HG03175 (cell line): Measurements from ENCODE around the gene OR13C2.
"Not testable (repeated sequence)": the region's sequence is repeated elsewhere in the genome, so short reads cannot be mapped to it uniquely, and the experiment has no call there.

Experiments
- ATAC-seq: cut with Tn5 transposase; IDR thresholded peaks from one replicate; pipeline ENCODE4 v1.9.1; 2021; ENCODE audit warnings: mild to moderate bottlenecking, moderate library complexity; ENCODE audit not compliant: unreplicated experiment

The OR13C2 gene

GRCh38 chr9:104605527-104605926, at the start of gene OR13C2:
TSS of gene OR13C2 (minus strand) at chr9:104605627. CDS start at chr9:104605627, 0 bp downstream.
- ATAC-seq = not testable (repeated sequence)

- no peak for ATAC-seq
Observed at GRCh38 chr9:104635456-104635855, 30.0 kb upstream of the OR13C2 start.

- ATAC-seq = no peak
Observed at GRCh38 chr9:104633976-104634520, 28.6 kb upstream of the OR13C2 start.

- ATAC-seq = not testable (repeated sequence)
Observed at GRCh38 chr9:104625964-104626363, 20.5 kb upstream of the OR13C2 start.

- ATAC-seq = no peak
Observed at GRCh38 chr9:104618104-104618503, 12.7 kb upstream of the OR13C2 start, which contains the start of gene OR13C9. TSS of gene OR13C9 (minus strand) at chr9:104618204. CDS start at chr9:104618204, 0 bp downstream.

- no peak for ATAC-seq
Observed at GRCh38 chr9:104617418-104617817, 12.0 kb upstream of the OR13C2 start.

GRCh38 chr9:104611213-104611612, 5.8 kb upstream of the OR13C2 start:
- ATAC-seq = no peak

- no peak for ATAC-seq
Observed at GRCh38 chr9:104608336-104608735, 2.9 kb upstream of the OR13C2 start.

GRCh38 chr9:104606152-104606551, 725 bp upstream of the OR13C2 start:
- no peak for ATAC-seq

- ATAC-seq = peak; percentile 62
Observed at GRCh38 chr9:104604801-104605200, 626 bp downstream of the OR13C2 start.

GRCh38 chr9:104599313-104599712, 6.1 kb downstream of the OR13C2 start, which contains the start of gene OR13C5:
TSS of gene OR13C5 (minus strand) at chr9:104599413. CDS start at chr9:104599413, 0 bp downstream.
- not testable (repeated sequence) for ATAC-seq

- not testable (repeated sequence) for ATAC-seq
Observed at GRCh38 chr9:104598749-104599148, 6.7 kb downstream of the OR13C2 start.

GRCh38 chr9:104589626-104590025, 15.8 kb downstream of the OR13C2 start:
- ATAC-seq = no peak

GRCh38 chr9:104586496-104587180, 18.8 kb downstream of the OR13C2 start:
- no peak for ATAC-seq

- no peak for ATAC-seq
Observed at GRCh38 chr9:104580562-104580961, 24.9 kb downstream of the OR13C2 start.

GRCh38 chr9:104577263-104577662, 28.2 kb downstream of the OR13C2 start:
- ATAC-seq = no peak

- ATAC-seq = no peak
Observed at GRCh38 chr9:104575456-104575855, 30.0 kb downstream of the OR13C2 start.

- no peak for ATAC-seq
Observed at GRCh38 chr9:104572612-104573011, 32.8 kb downstream of the OR13C2 start.

- ATAC-seq = no peak
Observed at GRCh38 chr9:104568868-104569267, 36.6 kb downstream of the OR13C2 start, which contains the start of gene OR13C8. TSS of gene OR13C8 (plus strand) at chr9:104569168. CDS start at chr9:104569168, 0 bp downstream.

- no peak for ATAC-seq
Observed at GRCh38 chr9:104564358-104564757, 41.1 kb downstream of the OR13C2 start.

GRCh38 chr9:104556830-104557634, 48.4 kb downstream of the OR13C2 start:
- ATAC-seq = no peak
